WTC11 (cell line): ENCODE measurements around the gene TPX2.

Experiments
- CREB1 ChIP-seq: sonication (generic); formaldehyde crosslinking; IDR thresholded peaks from 2 replicates; pipeline ENCODE4 v1.8.0; 2023; ENCODE audit warnings: mild to moderate bottlenecking, missing genetic modification reagents
- ELF4 ChIP-seq: sonication (generic); formaldehyde crosslinking; IDR thresholded peaks from 2 replicates; pipeline ENCODE4 v1.8.1; 2022; ENCODE audit warnings: low read depth, mild to moderate bottlenecking, moderate library complexity, missing genetic modification reagents
- ESRRA ChIP-seq: sonication (generic); formaldehyde crosslinking; IDR thresholded peaks from 2 replicates; pipeline ENCODE4 v1.8.1; 2022; ENCODE audit warnings: mild to moderate bottlenecking, missing genetic modification reagents, borderline replicate concordance
- FOXK1 ChIP-seq: sonication (generic); formaldehyde crosslinking; IDR thresholded peaks from 2 replicates; pipeline ENCODE4 v1.8.0; 2022; ENCODE audit warnings: mild to moderate bottlenecking, moderate library complexity, missing genetic modification reagents
- FOXP1 ChIP-seq: sonication (generic); formaldehyde crosslinking; IDR thresholded peaks from 2 replicates; pipeline ENCODE4 v1.8.0; 2022; ENCODE audit warnings: missing genetic modification reagents, mild to moderate bottlenecking, moderate library complexity, borderline replicate concordance
- NR3C1 ChIP-seq: sonication (generic); formaldehyde crosslinking; conservative IDR thresholded peaks from 2 replicates; pipeline ENCODE4 v1.8.1; 2023; ENCODE audit warnings: low read depth, mild to moderate bottlenecking, missing genetic modification reagents
- ZNF396 ChIP-seq: fragments of 250-450 bp; sonication (Bioruptor Pico); IDR thresholded peaks from 2 replicates; pipeline ENCODE4 v1.8.0; 2021; ENCODE audit warnings: mild to moderate bottlenecking, moderate library complexity, borderline replicate concordance
- TF ChIP-seq, protein P1 (sequence below): fragments of 200-600 bp; IDR thresholded peaks from 2 replicates; pipeline ENCODE4 v1.8.0; 2022; ENCODE audit warnings: antibody characterized with exemption
- TF ChIP-seq, protein P2 (sequence below): sonication (generic); formaldehyde crosslinking; conservative IDR thresholded peaks from 2 replicates; pipeline ENCODE4 v1.8.1; 2022; ENCODE audit warnings: mild to moderate bottlenecking, missing genetic modification reagents
- TF ChIP-seq, protein P3 (sequence below): sonication (generic); formaldehyde crosslinking; IDR thresholded peaks from 2 replicates; pipeline ENCODE4 v1.8.1; 2022; ENCODE audit warnings: mild to moderate bottlenecking, moderate library complexity, missing genetic modification reagents
- TF ChIP-seq, protein P4 (sequence below): sonication (generic); formaldehyde crosslinking; IDR thresholded peaks from 2 replicates; pipeline ENCODE4 v1.8.0; 2023; ENCODE audit warnings: missing genetic modification reagents, mild to moderate bottlenecking, borderline replicate concordance
- TF ChIP-seq, protein P5 (sequence below): sonication (generic); formaldehyde crosslinking; IDR thresholded peaks from 2 replicates; pipeline ENCODE4 v1.8.1; 2023; ENCODE audit warnings: mild to moderate bottlenecking, missing genetic modification reagents, moderate library complexity

DNA sequence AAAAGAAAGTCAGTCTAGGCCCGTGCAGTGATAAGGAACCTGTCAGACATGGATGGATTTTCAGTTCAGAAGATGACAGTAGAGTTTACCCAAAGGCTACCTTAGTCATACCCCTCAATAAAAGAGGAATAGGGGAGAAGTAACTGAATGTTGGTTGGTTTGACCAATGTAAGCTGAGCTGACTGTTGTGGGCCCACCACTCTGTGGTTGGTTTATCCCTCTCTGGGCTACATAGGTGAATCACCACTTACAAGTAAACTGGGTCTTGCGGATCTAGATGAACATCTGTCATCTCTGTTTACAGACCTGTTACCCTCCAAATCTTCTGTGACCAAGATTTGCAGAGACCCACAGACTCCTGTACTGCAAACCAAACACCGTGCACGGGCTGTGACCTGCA, 42.9 kb downstream of the TPX2 start:
- TF ChIP-seq ESRRA (CRISPR knock-in tag), result no peak
- TF ChIP-seq, protein P1, sequence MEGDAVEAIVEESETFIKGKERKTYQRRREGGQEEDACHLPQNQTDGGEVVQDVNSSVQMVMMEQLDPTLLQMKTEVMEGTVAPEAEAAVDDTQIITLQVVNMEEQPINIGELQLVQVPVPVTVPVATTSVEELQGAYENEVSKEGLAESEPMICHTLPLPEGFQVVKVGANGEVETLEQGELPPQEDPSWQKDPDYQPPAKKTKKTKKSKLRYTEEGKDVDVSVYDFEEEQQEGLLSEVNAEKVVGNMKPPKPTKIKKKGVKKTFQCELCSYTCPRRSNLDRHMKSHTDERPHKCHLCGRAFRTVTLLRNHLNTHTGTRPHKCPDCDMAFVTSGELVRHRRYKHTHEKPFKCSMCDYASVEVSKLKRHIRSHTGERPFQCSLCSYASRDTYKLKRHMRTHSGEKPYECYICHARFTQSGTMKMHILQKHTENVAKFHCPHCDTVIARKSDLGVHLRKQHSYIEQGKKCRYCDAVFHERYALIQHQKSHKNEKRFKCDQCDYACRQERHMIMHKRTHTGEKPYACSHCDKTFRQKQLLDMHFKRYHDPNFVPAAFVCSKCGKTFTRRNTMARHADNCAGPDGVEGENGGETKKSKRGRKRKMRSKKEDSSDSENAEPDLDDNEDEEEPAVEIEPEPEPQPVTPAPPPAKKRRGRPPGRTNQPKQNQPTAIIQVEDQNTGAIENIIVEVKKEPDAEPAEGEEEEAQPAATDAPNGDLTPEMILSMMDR, result no peak
- TF ChIP-seq FOXP1 (CRISPR knock-in tag), result no peak
- no peak for TF ChIP-seq CREB1 (CRISPR knock-in tag)
- TF ChIP-seq NR3C1 (CRISPR knock-in tag), result no peak
- TF ChIP-seq, protein P2, sequence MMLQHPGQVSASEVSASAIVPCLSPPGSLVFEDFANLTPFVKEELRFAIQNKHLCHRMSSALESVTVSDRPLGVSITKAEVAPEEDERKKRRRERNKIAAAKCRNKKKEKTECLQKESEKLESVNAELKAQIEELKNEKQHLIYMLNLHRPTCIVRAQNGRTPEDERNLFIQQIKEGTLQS (CRISPR knock-in tag), result no peak
- TF ChIP-seq, protein P3, sequence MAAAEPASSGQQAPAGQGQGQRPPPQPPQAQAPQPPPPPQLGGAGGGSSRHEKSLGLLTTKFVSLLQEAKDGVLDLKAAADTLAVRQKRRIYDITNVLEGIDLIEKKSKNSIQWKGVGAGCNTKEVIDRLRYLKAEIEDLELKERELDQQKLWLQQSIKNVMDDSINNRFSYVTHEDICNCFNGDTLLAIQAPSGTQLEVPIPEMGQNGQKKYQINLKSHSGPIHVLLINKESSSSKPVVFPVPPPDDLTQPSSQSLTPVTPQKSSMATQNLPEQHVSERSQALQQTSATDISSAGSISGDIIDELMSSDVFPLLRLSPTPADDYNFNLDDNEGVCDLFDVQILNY, result no peak
- TF ChIP-seq ELF4 (CRISPR knock-in tag), result no peak
- TF ChIP-seq, protein P4, sequence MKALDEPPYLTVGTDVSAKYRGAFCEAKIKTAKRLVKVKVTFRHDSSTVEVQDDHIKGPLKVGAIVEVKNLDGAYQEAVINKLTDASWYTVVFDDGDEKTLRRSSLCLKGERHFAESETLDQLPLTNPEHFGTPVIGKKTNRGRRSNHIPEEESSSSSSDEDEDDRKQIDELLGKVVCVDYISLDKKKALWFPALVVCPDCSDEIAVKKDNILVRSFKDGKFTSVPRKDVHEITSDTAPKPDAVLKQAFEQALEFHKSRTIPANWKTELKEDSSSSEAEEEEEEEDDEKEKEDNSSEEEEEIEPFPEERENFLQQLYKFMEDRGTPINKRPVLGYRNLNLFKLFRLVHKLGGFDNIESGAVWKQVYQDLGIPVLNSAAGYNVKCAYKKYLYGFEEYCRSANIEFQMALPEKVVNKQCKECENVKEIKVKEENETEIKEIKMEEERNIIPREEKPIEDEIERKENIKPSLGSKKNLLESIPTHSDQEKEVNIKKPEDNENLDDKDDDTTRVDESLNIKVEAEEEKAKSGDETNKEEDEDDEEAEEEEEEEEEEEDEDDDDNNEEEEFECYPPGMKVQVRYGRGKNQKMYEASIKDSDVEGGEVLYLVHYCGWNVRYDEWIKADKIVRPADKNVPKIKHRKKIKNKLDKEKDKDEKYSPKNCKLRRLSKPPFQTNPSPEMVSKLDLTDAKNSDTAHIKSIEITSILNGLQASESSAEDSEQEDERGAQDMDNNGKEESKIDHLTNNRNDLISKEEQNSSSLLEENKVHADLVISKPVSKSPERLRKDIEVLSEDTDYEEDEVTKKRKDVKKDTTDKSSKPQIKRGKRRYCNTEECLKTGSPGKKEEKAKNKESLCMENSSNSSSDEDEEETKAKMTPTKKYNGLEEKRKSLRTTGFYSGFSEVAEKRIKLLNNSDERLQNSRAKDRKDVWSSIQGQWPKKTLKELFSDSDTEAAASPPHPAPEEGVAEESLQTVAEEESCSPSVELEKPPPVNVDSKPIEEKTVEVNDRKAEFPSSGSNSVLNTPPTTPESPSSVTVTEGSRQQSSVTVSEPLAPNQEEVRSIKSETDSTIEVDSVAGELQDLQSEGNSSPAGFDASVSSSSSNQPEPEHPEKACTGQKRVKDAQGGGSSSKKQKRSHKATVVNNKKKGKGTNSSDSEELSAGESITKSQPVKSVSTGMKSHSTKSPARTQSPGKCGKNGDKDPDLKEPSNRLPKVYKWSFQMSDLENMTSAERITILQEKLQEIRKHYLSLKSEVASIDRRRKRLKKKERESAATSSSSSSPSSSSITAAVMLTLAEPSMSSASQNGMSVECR, result no peak
- TF ChIP-seq, protein P5, sequence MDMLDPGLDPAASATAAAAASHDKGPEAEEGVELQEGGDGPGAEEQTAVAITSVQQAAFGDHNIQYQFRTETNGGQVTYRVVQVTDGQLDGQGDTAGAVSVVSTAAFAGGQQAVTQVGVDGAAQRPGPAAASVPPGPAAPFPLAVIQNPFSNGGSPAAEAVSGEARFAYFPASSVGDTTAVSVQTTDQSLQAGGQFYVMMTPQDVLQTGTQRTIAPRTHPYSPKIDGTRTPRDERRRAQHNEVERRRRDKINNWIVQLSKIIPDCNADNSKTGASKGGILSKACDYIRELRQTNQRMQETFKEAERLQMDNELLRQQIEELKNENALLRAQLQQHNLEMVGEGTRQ (CRISPR knock-in tag), result no peak
- TF ChIP-seq FOXK1 (CRISPR knock-in tag), result no peak
- TF ChIP-seq ZNF396 (CRISPR knock-in tag), result no peak
